ENCODE results near the gene SLC4A5.
A peak's percentile ranks its signal among the peaks of the same experiment; 100 is the strongest.
"Not testable (repeated sequence)": the region's sequence is repeated elsewhere in the genome, so short reads cannot be mapped to it uniquely, and the experiment has no call there.

SLC4A5 gene

DNA sequence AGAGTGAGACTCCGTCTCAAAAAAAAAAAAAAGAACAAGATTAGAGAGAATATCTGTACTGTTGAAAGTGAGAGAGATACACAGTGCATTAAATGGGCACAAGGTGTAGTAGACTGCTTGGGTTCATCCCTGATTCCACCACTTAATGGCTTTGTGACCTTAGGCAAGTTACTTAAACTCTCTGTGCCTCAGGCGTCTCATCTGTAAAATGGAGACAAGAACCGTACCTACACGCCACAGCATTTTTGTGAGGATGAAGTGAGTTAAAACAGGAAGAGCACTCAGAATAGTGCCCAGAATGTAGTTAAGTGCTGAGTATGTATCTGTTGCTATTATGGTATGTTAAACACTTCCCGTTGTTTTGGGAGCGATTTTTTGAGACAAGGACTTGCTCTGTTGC is 80.5 kb downstream of the SLC4A5 start:
- no peak for DNase-seq

DNA sequence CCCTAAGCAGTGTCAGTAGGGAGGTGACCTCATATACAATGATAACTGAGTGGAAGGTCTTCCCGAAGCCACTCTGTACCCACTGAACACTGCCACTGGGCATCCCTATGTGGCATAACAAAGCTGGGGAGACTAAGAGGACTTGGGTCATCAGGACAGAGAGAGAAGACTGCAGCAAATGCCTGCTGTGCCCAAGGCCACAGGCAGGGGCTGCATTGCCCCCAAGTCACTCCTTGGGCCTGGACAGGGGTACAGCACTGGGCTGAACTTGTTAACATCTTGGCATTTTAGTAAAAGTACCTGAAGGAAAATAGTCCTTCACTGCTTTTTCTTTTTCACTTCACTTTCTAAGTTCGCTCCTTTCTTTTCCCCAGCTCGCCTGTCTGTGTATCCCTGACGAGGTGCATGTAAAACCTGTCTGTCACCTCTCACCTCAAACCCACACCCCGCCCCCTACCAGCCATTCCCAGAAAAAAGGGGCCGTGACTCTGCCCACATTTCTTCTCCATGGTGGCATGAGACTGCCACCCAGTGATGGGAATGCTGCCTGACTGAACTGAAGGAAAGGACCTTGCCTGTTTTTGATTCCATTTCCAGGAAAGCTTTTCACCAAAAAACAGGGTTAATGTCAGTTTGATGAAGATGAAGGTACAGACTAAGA is 81.9 kb downstream of the SLC4A5 start:
- DNase-seq = no peak

DNA sequence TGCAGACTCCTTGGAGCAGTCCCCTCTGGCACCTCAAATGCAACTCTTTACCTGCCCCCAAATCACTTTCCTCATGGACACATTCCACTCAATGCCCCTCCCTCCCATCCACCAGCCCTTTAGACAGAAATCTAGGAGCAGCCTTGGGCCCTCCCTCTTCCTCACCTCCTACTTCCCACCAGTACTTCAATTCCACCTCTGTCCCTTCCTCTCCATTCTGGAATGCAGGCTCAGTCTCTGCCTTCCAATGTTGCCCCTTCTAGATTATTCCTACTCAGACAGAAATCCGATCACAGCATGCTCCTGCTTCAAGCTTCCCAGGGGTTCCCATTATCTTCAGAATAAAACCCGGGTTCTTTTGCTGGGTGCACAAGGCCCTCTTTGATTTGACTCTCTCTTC is 82.7 kb downstream of the SLC4A5 start:
- DNase-seq = no peak

DNA sequence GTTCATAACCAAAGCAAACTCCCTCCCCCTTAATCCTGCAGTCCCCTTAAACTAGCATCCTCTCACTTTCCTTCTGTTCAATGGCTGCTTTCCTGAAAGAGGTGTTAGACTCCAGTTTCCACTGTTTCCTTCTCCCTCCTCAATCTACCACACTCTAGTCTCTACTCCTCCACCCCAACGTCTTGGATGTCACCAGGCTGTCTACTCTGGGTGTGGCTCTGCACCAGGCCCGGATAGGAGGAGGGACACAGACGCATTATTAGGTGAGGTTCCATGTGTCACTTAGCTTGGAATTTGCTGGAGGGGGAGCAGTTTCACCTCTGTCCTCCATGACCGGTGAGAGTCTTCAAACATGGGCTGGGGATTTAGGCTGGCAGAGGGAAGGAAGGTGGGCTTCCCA is 83.5 kb downstream of the SLC4A5 start:
- DNase-seq = no peak

DNA sequence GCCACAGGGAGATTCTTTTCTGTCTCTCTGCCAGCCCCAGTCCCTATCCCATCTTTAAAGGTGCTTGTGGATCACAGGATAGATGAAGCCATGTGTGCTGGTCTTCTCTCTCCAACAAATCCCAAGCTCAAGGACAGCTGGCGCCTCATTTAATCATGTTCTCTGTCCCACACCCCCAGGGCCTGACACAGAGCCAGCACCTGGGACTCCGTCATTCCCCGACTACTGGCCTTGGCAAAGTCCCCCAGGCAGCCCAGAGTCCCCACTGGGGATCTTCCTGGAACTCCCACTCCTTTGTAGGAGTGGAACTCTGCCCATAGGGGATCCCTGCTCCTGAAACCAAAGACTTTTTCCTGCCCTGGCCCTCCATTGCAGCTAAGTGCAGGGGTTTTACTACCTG is 84.0 kb downstream of the SLC4A5 start:
- DNase-seq = no peak

DNA sequence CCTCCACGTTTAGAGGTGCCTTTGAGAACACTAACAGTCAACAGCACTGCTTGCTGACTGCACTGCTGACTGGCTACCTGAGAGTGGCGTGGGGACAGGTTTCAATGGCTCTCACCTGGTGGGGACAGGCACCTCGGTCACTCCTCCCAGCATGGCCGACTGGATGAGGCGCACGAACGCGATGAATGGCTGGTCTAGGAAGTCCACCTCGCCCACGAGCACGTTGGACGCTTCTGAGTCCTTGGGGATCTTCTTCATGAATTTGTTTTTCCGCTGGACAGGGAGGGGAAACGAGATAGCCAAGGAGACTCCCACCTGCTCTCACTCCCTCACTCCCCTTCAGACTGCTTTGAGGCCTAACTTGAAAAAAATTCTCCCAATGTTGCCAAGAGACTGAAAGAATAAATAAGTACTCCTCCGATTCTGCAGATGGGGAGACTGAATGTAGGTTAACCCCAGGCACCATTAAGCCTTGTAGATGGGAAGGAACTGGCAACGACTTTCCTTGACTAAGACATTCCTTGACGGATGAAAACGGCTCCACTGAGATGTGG is 87.5 kb downstream of the SLC4A5 start:
- DNase-seq = no peak

DNA sequence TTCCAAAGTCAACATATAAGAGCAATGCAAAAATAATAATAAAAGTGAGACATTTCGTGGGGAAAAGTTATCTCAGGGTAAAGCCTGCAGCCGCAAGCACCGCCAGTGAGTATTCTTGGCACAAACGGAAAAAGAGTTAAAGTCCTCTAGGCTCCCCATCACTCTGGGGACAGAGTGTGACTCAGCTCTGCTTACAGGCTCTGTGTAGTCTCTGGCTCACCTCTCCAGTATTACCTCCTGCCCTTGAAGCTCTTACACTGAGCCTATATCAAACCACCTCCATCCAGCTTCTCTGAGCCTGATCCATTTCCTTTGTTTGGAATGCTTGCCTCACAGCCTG is 89.3 kb downstream of the SLC4A5 start:
- no peak for DNase-seq

DNA sequence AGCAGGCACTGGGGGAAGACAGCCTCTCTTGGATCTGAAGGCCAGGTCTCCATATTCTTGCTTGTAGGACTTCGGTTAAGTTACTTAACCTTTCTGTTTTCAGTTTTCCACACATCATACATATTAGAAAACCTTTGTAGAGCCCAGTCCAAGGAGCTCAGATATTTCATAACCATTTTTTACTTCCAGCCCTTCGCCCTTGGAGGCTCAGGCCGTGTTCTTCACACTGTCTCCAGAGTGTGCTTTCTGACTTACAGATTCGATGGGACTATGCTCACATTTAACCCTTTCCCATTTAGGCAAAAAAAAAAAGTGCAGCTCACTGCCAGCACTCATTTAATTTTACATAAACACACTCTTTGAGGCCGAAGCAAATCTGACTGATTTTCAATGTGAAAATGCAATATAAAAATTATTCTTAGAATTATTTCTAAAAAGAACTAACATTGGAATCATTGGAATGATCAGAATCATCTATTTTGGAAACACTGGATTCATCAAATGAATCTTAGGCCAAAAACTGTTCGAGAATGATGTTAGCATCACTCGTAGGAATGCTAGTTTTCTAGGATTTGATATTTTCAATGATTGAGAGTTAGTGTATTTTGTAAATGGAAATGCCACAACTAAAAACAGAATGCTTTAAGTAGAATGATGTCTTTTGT is 89.8 kb downstream of the SLC4A5 start:
- DNase-seq = no peak

DNA sequence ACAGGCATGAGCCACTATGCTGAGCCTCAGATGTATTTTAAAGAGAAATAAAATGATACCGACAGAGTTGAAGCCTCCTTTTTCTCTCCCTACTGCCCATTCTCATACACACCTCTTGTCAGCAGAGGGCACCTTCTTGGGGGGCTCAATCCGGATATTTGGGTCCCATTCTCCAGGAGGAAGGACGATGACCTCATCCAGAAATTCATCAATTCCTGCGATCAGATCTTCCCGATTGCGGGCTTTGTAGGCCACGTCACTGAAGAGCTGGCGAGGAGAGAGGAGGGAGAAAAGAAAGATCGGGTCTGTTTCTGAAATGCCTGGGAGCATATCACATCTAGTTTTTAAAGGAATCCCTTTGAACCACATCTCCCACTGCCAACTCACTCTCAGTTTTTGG is 90.4 kb downstream of the SLC4A5 start:
- no peak for DNase-seq

DNA sequence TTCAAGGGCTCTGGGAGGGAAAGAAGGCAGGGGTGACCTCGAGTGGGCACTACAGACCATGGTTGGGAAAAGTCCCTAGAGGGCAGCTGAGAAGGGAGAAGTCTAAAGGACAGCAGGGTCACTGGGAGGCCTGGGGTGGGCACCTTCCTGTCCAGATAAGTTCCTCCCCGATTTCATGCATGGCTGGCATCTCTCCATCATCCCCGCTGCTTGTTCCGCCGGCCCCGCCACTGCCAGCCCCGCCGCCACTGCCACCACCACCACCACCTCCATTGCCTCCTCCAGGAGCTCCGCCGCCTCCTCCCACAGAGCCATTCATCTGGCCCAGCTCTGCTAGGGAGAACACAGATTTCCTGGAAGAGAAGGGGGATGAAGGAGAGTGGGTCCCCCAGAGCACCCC is 91.2 kb downstream of the SLC4A5 start:
- no peak for DNase-seq

DNA sequence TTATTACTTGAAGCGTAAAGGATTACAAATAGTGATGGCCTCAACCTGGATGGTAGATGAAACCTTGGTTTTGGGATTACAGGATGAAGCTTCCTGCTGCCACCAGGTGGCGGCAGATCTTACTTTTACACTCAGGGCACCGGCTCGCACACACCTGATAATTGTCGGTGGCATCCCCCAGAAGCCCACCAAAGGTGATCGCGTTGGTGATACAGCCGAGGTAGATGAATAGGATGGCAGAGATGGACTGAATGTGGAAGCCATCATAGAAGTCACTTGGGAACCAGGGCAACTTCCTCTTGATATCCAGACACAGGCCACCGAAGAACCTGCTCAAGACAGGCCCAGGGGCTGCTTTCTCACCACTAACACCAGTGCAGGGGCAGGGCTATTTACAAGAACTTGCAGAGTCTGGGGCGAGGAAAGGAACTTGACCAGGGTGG is 93.0 kb downstream of the SLC4A5 start:
- peak; percentile 66 for DNase-seq

DNA sequence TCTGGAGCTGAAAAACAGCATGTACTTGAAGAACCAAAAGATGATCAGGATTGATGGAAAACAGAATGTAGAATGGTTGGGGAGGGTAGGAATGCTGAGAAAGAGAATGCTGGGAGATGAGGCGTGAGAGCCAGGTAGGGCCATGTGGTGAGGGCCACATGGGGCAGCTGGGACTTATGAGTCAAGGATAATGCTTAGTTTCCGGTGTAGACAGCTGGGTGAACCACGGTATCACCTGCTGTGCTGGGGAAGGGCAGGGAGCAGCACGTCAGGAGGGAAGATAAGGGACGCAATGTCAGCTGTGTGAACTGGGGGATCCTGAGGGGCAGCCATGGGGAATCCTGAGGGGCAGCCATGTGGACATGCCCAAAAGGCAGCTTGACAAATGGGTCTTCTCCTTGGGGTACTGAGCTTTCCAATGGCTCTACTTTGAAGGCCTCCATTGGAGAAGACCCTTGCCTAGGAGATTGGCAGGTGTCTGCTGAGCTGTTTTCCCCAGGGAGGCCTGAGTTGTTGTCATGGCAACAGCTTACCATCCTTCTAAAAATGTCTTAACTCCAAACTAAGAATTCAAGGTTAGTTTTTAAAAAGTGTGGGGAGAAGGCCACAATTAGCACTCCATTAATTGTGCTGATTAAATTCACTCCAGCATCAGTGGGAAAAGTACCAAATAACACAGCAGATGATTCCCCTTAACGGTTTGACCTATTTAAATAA is 93.7 kb downstream of the SLC4A5 start:
- DNase-seq = no peak

DNA sequence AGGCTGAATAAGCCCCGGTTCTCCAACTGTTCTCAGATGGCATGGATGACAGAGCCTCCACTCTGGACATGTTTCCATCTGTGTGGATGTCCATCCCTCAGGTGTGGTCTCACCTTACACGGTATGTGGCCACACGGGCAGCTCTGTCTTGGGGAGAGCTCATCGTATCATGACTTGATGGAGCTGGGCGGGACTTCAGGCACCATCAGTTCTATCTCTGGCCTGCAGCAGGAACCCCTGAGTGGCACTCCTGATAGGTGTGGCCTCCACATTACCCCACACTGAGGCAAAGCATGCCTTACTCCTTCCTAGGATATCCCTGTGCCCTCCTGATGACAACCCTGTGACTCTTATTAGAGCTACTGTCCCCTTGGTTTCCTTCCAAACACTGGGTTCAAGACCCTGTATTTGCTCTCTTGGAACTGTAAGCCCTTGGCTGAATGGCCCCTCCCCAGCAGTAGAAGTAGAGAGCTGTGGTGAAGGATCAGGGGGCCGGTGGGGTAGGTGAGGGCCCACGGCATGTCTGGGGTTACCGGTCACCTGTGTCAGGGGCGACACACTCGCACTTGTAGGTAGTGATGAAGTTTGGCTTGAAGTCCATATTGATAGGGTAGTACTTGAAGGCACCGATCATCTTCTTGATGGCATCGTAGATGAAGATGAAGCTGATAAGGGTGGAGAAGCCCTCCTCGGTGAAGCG is 96.6 kb downstream of the SLC4A5 start:
- no peak for DNase-seq

DNA sequence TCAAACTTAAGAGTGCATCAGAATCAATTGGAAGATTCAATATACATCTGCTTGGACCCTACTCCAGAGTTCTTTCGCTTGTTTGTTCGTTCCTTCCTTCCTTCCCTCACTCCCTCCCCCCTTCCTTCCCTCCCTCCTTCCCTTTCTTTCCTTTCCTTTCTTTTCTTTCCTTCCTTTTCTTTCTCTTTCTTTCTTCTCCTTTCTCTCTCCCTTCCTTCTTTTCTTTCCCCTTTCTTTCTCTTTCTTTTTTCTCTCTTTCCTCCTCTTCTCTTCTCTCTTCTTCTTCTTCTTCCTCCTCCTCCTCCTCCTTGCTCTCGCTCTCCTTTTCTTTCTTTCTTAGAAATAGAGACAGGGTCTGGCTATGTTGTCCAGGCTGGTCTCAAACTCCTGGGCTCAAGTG is 98.9 kb downstream of the SLC4A5 start:
- DNase-seq = no peak

DNA sequence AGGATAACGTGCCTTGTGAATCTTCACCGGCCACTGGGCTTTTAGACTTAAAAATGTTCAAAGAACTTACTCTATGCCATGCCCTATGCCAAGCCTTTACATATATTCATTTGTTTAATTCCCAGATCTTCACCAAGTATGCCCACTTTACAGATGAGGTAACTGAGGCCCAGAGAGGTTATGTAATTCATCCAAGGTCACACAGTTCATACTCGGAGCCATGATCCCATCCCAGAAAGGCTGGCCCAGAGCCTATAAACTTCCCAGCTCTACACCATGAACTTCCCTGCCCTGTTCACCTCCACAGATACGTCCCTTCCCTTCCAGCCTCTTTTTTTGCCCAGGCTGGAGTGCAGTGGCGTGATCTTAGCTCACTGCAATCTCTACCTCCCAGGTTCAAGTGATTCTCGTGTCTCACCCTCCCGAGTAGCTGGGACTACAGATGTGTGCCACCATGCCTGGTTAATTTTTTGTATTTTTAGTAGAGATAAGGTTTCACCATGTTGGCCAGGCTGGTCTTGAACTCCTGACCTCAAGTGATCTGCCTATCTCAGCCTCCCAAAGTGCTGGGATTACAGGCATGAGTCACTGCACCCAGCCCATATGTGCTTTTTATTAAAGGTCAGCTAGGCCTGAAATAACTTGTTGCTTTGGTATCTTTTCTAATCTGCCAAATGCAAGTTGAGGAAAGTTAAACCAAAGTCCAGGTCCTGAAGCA is 100.7 kb downstream of the SLC4A5 start:
- DNase-seq = no peak

DNA sequence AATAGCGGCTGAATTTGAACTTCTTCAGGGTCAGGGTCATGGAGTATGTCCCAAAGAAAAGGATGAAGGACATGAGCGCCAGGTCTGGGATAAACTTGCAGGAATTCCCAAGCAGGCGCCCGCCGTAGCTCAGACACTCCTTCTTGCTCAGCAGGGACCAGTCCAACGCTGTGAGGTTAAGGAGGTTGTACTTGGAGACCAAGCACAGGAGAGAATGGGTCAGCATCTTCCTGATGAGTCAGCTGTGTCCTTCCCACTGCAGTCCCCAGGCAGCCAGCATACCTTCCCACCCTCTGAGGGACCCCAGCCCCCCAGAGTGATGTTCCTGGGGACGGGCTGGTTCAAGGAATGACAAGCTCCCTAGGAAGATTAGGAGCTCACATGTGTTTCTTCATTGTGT is 103.9 kb downstream of the SLC4A5 start:
- DNase-seq = no peak

DNA sequence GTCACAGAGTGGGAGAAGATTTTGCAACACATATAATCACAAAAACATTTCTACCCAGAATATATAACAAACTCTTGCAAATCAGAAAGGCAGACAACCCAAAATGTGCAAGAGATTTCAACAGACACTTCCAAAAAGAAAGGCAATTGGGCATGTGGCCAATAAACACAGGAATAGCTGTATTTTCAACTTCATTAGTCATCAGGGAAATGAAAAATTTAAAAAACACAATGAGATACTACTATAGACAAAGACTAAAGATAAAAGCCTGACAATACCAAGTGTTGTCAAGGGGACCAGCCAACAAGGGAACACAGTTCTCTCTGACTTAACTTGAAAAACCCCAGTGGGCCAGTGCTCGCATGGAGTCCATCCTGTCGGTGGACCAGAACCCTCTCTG is 104.3 kb downstream of the SLC4A5 start:
- DNase-seq = no peak

DNA sequence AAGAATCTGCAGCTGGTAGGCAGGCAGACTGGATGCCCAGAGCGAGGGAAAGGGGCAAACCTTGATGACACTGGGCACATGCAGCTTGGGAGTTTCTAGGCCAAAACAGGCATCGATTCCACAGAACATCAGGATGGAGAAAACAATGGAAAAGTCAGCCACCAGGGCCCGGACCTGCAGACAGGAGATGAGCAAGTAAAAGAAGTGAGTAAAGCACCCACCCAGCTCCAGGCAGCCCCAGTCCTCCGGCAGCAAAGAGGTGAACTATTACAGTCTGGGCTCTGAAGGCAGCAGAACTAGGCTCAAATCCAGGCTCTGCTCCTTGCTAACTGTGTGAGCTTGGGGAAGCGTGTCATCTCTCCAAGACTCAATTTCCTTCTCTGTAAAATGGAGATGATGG is 108.2 kb downstream of the SLC4A5 start:
- DNase-seq = no peak

DNA sequence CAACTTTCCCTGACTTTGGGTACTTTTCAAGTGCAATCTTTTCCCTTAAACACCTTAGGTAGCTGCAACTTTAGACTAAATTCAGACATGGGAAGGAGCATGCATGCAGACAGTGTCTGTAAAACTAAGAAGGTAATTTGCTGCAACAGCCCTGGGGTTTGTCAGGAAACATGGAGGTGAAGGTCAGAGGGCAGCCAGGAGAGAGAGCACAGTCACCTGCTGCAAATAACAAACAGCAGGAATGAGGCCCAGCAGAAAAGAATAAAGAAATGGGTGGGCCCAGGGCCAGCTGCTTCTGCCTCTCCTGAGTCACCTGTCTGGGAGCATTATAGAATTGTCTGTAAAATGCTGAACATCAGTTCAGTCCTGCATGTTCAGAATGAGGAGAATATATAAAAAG is 109.6 kb downstream of the SLC4A5 start:
- no peak for DNase-seq

DNA sequence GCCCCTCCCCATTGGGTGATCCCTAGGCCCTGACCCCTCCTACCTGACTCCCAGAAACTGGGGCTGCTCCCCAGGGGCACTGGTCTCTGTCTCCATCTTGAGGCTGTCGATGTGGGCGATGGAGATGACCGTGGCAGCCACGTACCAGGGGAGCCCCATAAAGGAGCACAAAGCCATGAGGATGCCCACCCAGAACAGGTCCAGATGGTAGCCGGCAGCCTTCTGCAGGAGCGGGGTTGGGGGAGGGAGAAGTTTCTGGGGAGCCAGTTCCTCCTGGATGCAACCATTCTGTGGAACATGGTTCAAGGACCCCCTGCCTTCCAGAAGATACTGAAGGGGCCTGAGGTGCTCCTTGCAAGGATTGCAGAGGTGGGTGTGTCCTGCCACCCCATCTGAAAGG is 110.8 kb downstream of the SLC4A5 start:
- DNase-seq = no peak

DNA sequence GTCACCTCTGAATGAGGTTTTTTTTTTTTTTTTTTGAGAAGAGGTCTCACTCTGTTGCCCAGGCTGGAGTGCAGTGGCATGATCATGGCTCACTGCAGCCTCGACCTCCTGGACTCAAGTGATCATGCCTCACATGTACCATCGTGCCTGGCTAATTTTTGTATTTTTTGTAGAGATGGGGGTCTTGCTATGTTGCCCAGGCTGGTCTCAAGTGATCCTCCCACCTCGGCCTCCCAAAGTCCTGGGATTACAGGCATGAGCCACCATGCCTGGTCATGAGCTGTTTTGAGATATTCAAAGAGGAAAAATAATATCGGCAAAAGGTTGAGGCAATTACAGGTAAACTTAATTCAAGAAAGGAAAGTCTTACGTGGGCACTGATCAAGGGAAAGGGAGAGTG is 113.4 kb downstream of the SLC4A5 start:
- not testable (repeated sequence) for DNase-seq

DNA sequence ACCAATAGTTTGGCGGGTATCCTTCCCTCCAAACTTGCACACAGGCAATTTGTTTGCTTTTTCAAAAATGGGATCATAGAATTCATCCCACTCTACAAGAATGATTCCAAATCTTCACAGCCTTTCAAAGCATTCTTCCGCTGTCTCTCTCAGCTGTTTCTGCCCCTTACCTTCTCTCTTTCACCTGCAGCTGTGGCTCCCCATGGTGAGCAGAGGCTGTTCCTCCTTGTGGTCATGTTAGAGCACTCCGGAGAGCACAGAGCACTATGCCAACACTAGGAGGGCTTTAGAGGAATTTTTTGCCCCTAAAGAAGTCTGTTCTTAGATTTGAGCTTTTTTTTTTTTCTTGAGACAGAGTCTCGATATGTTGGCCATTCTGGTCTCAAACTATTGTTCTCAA is 114.4 kb downstream of the SLC4A5 start:
- DNase-seq = no peak

DNA sequence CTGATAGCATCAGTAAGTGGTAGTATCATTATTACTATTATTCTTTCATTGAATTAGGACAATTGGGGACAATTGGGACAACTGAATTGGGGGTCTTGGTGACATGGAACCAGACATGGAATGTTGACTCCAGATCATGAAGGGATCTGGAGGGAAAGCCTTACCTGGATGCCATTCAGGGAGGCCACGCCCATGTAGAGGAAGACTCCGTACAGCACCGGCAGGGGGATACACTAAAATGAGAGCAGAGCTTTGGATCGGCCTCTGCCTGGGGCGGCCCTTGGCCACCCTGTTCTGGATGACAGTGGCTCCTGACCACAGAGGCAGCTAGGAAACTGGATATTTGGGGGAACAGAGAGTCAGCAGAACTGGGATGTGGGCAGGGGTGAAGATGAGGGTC is 115.6 kb downstream of the SLC4A5 start:
- no peak for DNase-seq

Measured in CD4-positive, alpha-beta T cell treated with Interleukin-21 for 1 hour (primary cell).